ENCODE results near the gene FAM151B. TPM values are rescaled to one million over a fixed set of nuclear protein-coding genes. Genes with fewer than 3 reads are reported as not detected.

FAM151B gene
- total RNA-seq, 2 experiments from 2014 or later = 0.25 TPM; not detected in 1

DNA sequence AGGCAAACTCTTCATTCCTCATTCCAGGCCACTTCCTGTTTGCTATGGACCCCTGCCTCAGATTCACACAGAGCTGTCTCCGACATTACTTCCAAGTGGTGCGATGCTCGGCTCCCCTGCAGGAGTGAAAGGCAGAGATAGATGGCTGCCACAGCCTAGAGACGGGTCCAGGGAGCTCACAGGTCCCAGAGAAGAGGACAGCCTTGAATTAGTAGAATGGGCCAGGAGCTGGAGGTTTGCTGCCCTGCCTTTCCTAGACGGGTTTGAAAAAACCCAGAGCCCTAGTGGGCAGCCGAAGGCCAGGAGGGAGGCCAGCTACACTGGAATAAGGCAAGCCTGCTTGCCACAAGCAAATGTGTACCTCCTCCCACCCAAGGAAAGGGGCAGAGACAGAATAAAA, 80.4 kb downstream of the FAM151B start:
- CTCF ChIA-PET = interaction anchor here (0.7 kb wide), 1 partner anchor 302 kb away, joined by 3 read pairs; no protein-coding TSS in a partner anchor
- DNase-seq (no peak), ATAC-seq (no peak)
- Mint-ChIP-seq H3K9me3 (no peaks in the 10 kb centered on the region), H3K27ac (no peak overlapping the region), H3K4me3 (no peak overlapping the region), H3K36me3 (ENCODE audit: low read depth) (no peaks in the 10 kb centered on the region), H3K4me1 (ENCODE audit: low read depth) (peaks cover 2% of the 10 kb centered on the region), H3K27me3 (peaks cover 46% of the 10 kb centered on the region)
- TF ChIP-seq, protein P1, sequence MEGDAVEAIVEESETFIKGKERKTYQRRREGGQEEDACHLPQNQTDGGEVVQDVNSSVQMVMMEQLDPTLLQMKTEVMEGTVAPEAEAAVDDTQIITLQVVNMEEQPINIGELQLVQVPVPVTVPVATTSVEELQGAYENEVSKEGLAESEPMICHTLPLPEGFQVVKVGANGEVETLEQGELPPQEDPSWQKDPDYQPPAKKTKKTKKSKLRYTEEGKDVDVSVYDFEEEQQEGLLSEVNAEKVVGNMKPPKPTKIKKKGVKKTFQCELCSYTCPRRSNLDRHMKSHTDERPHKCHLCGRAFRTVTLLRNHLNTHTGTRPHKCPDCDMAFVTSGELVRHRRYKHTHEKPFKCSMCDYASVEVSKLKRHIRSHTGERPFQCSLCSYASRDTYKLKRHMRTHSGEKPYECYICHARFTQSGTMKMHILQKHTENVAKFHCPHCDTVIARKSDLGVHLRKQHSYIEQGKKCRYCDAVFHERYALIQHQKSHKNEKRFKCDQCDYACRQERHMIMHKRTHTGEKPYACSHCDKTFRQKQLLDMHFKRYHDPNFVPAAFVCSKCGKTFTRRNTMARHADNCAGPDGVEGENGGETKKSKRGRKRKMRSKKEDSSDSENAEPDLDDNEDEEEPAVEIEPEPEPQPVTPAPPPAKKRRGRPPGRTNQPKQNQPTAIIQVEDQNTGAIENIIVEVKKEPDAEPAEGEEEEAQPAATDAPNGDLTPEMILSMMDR (IDR thresholded peaks at IDR 0.05) = no peak
- intact Hi-C loops (cut with micrococcal nuclease) = no loop called here
- POLR2A ChIA-PET = no interaction called here

DNA sequence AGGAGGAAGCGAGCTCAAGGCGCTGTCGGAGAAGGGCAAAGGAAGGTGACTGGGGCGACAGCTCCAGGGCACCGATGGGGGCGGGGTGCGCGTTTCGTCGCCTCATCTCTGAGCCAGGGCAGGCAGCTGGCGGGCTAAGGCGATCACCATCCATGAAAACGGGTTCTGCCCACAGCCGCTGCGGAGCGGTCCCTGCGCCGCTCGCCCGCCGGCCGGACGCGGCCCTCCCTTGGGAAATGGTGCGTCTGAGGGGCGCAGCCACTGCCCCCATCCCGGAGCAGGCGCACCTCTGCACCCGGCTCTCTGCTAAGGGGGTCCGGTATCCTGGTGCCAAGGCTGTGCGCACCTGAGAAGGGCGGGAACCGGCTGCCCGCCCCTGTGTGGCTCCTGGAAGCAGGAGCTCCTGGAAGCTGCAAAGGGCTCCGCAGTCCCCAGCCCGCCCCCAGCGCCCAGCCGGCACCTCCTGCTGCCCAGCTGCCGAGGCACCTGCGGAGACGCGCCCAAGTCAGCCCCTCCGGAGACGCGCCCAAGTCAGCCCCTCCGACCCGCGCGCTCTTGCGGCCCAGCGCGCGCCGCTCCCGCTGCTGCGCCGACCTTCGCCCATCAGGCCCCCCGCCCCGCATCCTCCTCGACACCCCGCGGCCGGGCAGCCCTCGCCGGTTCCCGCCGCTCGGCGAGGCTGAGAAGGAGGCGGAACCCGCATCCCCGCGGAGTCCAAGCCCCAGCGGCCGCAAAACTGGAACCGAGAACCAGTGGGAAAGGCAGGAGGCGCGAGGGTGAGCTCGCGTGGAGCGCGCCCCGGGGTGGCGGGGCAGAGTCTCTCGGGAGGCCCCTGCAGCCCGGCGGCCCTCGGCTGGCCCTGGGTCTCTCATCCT, 81.4 kb downstream of the FAM151B start:
- peaks cover 2% of the 10 kb centered on the region for H3K4me1 Mint-ChIP-seq (ENCODE audit: low read depth)
- H3K9me3 Mint-ChIP-seq = no peaks in the 10 kb centered on the region
- TF ChIP-seq, protein P1 (IDR thresholded peaks at IDR 0.05) = no peak
- peaks cover 53% of the 10 kb centered on the region for H3K27me3 Mint-ChIP-seq
- peak; percentile 4 for DNase-seq
- ChIA-PET CTCF (interaction anchor here (0.7 to 1.0 kb wide), 2 partner anchors 83 to 88 kb away, joined by 3 read pairs; no protein-coding TSS in a partner anchor), POLR2A (no interaction called here)
- peak overlapping the region; percentile 23 for H3K4me3 Mint-ChIP-seq
- ATAC-seq = peak; percentile 22
- intact Hi-C loops (cut with micrococcal nuclease) = no loop called here
- H3K27ac Mint-ChIP-seq = no peak overlapping the region
- H3K36me3 Mint-ChIP-seq (ENCODE audit: low read depth) = no peaks in the 10 kb centered on the region

DNA sequence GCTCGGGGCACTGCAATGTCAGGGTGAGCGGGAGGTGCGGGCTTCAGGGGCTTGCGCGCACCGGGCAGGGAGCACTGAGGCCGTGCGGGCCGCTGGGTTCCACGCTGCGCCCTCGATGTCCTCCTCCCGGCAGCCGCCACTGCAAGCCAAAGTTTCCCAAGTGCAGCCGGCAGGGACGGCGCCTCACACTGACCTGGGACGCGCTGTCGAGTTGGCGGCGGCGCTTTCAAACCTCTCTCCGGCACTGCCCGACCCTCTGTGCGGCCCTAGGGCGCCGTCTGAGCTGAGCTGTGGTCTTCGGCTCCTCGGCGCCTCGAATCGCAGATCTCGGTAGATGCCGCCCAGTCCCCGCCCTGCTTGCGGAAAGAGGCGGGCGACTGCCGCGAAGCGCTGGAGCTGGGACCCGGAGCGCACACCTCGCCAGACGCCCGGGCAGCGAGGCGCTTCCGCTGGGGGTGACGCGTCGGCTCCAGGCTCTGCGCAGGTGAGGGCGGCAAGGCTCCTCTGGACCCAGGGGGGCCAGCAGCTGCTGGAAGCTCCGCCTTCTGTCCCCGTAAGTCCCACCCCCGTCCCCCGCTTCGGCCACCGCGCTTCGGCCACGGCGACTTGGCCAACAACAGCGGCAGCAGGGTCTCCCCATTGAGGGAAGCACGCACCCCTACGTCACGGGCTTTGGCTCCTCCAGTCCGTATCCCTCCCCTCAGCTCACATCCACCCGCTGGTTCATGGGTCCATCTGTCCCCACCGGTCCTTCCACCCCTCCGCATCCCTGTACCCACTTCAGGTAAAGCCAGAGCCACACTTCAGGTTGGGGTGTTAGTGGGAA, 82.3 kb downstream of the FAM151B start, which contains the start of gene ANKRD34B:
TSS of gene ANKRD34B (minus strand) at position 320 of the 826 bp plus-strand sequence. CDS start 10,261 bp downstream, outside the sequence.
- ATAC-seq (peak; percentile 93), DNase-seq (peak; percentile 61)
- H3K9me3 Mint-ChIP-seq = no peaks in the 10 kb centered on the region
- intact Hi-C loops (cut with micrococcal nuclease) = no loop called here
- H3K36me3 Mint-ChIP-seq (ENCODE audit: low read depth) = no peaks in the 10 kb centered on the region
- POLR2A ChIA-PET = no interaction called here
- H3K27me3 Mint-ChIP-seq = peaks cover 53% of the 10 kb centered on the region
- CTCF ChIA-PET = interaction anchor here (0.7 to 1.0 kb wide), 2 partner anchors 83 to 89 kb away, joined by 3 read pairs; no protein-coding TSS in a partner anchor
- peak within 1 kb of the TSS; percentile 40 for H3K4me3 Mint-ChIP-seq
- TF ChIP-seq, protein P1 (IDR thresholded peaks at IDR 0.05) = no peak
- no peak within 1 kb of the TSS for H3K27ac Mint-ChIP-seq
- peaks cover 2% of the 10 kb centered on the region for H3K4me1 Mint-ChIP-seq (ENCODE audit: low read depth)

DNA sequence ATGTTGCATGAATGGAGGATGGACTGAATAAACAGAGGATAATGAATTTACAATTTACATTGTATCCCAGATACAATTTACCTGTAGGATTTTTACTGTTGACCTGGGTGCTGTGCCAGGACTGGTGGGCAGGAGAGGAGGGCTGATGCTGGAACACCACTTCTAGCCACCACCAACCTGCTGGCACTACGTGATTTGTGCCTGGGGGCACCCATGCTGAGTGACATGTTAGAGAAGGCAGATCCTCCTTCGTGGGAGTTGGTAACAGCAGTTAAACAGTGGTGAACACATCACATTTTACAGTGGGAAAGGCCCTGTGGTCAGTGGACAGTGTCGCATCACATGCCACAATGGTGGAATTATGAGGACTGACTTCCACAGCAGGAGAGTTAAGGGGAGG, 85.2 kb downstream of the FAM151B start:
- DNase-seq = no peak
- POLR2A ChIA-PET = no interaction called here
- Mint-ChIP-seq H3K36me3 (ENCODE audit: low read depth) (no peaks in the 10 kb centered on the region), H3K4me3 (no peak overlapping the region), H3K27me3 (peaks cover 55% of the 10 kb centered on the region), H3K4me1 (ENCODE audit: low read depth) (peaks cover 2% of the 10 kb centered on the region), H3K9me3 (no peaks in the 10 kb centered on the region), H3K27ac (no peak overlapping the region)
- ATAC-seq = no peak
- TF ChIP-seq, protein P1 (IDR thresholded peaks at IDR 0.05) = no peak
- CTCF ChIA-PET = no interaction called here
- intact Hi-C loops (cut with micrococcal nuclease) = no loop called here

Measured in activated CD8-positive, alpha-beta T cell treated with anti-CD3 and anti-CD28 coated beads for 36 hours (primary cell).